M059J (cell line): Measurements from ENCODE around the gene KLF5. TPM values are rescaled to one million over a fixed set of nuclear protein-coding genes. Genes with fewer than 3 reads are reported as not detected.
"Not testable (repeated sequence)": the region's sequence is repeated elsewhere in the genome, so short reads cannot be mapped to it uniquely, and the experiment has no call there.

Experiments used
- DNase-seq: peaks from one replicate; pipeline ENCODE4 v3.0.0-alpha.2; 2012; ENCODE audit warnings: low read depth
- total RNA-seq: library from RNA; depleted of rRNA; stranded (reverse); fragments of >200 nt; shearing (Covaris generic); gene quantifications from 2 replicates; pipeline ENCODE4 v1.2.3, GENCODE V29; 2014; rRNA removed

KLF5 gene
- 4.5 and 6.0 TPM in 2 replicates for total RNA-seq

GRCh38 chr13:73058736-73059459 lies at the start of gene KLF5:
Gene KLF5 (plus strand): TSS chr13:73059005. CDS start chr13:73059328, 323 bp downstream.
- DNase-seq = peak; percentile 94

- no peak for DNase-seq
Observed at GRCh38 chr13:73011751-73012150, 47.1 kb upstream of the KLF5 start.

- DNase-seq = no peak
Observed at GRCh38 chr13:73015805-73016204, 43.0 kb upstream of the KLF5 start.

DNA sequence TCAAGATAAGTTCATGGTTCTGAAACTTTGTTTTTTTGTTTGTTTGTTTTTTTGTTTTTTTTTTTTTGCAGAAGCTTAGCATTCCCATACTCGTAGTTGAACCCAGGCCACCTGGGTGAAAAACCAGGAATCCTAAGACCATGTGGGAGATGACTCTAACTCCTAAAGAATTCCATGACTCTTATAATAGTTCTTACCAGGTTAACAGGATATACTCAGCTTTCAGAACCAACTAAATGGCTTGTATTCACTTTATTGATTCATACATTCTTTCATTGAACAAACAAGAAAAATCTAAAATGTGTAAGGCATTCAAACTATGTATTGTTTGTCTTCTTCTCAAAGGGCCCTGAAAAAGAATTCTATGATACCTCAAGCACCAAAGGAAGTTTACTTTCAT lies 40.5 kb upstream of the KLF5 start:
- DNase-seq = no peak

- peak; percentile 5 for DNase-seq
Observed at GRCh38 chr13:73025217-73026012, 33.4 kb upstream of the KLF5 start.

DNA sequence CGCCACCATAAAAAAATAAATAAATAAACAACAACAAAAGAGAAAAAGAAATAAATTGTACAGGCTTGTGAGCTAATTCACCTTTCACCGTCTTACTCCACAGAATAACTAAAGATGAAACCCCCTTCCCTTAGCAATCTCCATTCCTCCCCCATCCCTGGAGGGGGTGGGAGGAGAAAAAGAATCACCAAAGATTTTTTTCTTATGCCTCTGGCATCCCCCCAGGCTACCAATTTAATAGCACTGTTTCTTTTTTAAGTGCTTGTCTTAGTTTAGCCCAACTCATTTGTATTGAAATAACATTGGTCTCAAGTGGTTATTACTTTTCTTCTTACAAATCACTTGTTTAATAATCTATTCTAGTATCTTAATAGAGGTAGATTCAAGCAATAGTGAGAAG lies 23.9 kb upstream of the KLF5 start:
- DNase-seq = no peak

- no peak for DNase-seq
Observed at GRCh38 chr13:73035660-73036059, 23.1 kb upstream of the KLF5 start.

DNA sequence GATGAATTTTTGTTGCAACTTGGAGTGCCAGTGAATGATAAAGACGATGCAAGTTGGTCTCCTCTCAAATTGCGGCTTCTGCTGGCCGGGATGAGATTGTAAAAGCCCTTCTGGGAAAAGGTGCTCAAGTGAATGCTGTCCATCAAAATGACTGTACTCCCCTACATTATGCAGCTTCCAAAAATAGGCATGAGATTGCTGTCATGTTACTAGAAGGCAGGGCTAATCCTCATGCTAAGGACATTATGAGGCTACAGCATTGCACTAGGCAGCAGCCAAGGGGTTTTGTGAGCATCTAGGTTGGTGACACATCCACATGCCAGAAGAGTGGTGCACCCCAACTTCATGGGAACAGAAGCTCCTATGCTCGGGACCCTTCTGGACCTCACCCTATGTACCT lies 22.2 kb upstream of the KLF5 start:
- DNase-seq = no peak

DNA sequence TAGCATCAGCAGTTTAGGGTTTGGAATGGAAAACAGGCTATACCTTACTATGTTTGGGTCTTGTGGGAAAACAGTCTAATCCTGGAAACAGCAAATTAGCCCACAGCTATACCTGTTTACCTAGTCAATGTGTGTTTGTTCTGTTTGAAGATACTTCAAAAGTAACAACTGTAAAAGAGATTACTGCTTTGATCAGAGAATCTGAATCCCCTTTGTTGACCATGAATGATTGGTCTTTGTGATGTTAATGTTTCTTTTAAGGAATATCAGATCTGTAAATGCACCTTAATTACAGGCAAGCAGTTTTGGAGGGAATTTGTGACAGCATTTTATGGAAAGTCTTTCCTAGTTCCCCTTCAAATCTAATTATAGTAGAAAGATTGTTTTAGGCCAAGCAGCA lies 20.7 kb upstream of the KLF5 start:
- no peak for DNase-seq

DNA sequence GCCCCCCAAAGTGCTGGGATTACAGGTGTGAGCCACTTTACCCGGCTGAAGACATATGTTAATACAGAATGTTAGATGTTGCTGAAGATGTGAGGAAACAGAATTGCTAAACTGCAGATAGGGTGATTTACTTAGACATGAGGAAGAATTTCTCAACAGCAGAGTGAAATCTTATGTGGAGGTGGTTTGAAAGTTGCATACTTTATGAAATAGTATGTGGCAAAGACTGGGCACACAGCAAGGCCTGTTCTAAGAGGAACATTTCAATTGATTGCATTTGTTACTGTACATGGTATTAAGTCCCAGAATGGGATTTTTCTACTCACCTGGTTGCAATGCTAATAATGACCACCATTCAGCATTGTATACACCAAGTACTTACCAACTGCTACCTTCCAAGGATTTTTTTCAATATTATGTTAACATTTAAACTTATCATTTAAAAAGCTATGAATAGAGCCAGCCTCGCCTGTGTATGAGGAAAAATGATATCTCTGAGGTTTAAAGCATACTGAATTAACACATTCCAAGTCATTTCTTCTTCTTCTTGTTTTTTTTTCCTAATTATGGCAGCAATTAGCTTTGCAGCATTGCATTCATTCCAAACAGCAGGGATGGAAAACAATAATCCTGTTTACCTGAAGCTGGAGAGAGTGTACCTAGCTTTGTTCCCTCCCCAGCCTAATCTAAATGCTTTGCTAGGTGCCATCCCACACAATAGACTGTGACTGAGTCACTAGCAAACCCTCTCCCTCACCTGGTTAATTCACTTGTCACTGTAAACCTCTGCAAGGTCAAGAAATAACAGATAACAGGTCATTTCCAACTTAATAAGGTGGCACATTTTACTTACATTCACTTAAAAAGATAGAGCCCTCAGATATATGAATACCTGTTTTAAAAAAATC lies 19.4 kb upstream of the KLF5 start:
- no peak for DNase-seq

DNA sequence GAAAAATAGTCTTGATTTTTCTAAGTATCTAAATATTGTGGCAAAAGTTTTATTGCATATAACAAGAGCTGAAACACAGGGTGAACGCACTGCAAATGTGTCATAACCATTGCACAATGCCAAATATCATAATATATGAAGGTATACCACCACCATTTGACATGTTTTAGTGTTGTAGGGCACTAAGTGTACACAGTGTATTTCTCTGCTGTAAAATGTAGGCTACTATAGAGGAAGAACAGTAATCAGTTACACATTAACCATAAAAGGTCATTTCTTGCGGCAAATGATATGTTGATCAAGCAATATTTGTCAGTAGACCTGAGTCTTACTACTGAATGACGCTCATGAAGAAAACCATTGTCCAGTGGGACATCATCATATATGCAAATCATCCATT lies 18.3 kb upstream of the KLF5 start:
- DNase-seq = no peak

- DNase-seq = no peak
Observed at GRCh38 chr13:73040968-73041596, 17.7 kb upstream of the KLF5 start.

GRCh38 chr13:73045031-73045430 lies 13.8 kb upstream of the KLF5 start:
- DNase-seq = no peak

- DNase-seq = not testable (repeated sequence)
Observed at GRCh38 chr13:73048615-73049014, 10.2 kb upstream of the KLF5 start.

DNA sequence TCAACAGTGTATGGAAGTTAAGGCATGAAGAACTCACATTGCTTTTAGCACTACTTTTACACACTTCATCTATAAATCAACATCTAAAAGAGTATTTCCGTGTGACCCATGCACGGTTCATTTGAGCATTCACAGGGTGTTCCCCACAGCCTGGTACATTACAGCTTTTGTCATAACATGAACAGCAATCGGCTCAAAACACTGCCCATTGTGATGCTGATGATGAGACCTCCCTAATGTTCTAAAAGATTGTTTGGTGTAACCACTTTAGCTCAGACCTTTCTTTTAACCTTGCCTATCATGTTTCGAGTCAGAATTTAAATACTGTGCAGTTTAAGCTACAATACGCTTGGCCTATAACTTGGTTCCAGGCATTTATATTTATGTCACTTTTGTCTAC lies 4.1 kb upstream of the KLF5 start:
- no peak for DNase-seq

DNA sequence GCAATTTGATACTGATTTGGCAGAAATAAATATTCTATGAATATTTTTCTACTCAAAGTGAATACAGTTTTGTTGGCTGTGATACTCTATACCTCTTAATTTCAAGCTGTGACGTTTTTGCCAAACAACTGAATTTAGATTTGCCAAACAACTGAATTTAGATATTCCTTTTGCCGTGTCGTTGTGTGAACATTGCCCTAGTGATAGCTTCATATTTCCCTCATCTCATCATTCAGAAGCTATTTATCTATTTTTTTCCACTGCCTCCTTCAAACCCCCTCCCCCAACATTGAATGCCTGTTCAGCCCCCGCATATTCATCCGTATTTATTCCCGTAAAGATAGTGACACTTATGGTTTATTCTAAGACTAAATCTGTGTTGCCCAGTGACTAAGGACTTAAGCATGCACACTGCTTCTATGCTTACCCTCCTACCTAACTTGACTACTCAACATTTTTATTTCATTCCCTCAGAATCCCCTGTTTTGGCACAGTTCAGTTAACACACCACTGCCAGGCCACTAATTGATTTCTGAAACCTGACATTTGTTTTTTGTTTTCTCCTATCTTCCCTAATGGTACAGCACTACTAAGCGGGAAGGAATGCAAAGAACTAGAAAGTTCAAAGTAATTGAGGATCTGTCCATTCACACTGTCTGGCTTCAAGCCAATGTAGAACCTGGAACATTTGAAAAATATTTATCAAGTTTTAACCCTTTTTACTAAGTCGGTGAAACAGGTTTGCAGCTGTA lies 2.8 kb upstream of the KLF5 start:
- peak; percentile 88 for DNase-seq

DNA sequence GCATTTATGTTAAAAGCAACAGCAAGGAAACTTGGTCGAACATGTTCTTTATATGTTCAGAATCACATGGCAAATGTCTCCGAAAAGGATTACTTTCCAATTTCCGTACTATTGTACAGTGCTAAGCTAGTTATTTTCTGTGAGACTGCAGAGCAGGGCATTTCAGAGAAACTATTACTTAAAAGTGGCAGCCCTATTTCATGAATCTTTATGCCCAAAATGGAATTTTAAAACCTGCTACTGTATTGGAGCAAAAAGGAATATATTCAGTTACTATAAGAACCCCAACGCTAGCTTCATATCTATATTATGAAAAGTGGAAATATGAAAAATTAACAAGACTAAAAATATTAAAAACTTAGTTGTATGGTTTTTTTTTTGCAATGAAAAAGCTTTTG lies 2.2 kb upstream of the KLF5 start:
- no peak for DNase-seq

GRCh38 chr13:73057284-73058063 lies 1.3 kb upstream of the KLF5 start:
- no peak for DNase-seq

DNA sequence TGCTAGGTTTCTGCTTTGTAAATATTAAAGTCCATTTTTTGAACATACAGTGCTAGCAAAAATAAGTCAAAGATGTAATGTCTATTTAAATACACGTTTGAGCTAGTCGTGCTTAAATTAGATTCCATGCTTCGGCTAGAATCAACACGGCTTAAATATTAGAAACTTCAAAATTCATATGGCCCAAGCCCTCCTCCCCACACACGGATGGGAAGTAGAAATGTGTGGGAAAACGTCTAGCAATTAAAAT lies 816 bp upstream of the KLF5 start:
- DNase-seq = no peak

DNA sequence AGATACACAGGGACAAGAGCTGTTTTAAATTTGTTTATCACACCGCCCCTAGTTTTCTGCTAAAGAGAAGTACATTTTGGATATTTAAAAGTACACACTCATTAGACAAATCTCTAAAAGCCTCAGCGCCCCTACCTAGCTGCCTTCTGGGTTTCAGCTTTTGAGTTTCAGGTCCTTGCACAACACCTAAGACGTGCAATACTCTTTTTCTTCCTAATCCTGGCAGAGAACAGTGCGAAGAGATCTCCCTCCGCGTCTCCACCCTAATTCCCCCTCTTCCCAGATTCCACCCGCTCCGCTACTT lies 421 bp upstream of the KLF5 start:
- no peak for DNase-seq
